Activated CD4-positive, alpha-beta T cell treated with anti-CD3 and anti-CD28 coated beads for 24 hours (primary cell): ENCODE measurements around the gene ZNF254.
"Not testable (repeated sequence)": the region's sequence is repeated elsewhere in the genome, so short reads cannot be mapped to it uniquely, and the experiment has no call there.

Source experiments
- DNase-seq, 2 donors: peaks; one replicate each; pipeline ENCODE4 v3.0.0-alpha.2; 2020; ENCODE audit warnings: low read depth in 2 of 2

Gene ZNF254

GRCh38 chr19:24072720-24073119 is 14.3 kb upstream of the ZNF254 start:
- no peak for DNase-seq

- no peak for DNase-seq
These were observed 13.2 kb upstream of the ZNF254 start for GRCh38 chr19:24073807-24074206.

- no peak for DNase-seq
These were observed 12.1 kb upstream of the ZNF254 start for GRCh38 chr19:24074720-24075454.

- not testable (repeated sequence) for DNase-seq
These were observed 11.5 kb upstream of the ZNF254 start for GRCh38 chr19:24075530-24075929.

- DNase-seq, result no peak
These were observed 8.3 kb upstream of the ZNF254 start for GRCh38 chr19:24078680-24079079.

- DNase-seq, result no peak
These were observed 5.9 kb upstream of the ZNF254 start for GRCh38 chr19:24081056-24081455.

GRCh38 chr19:24098359-24098758 is 11.4 kb downstream of the ZNF254 start:
- DNase-seq, result no peak

- DNase-seq, result no peak
These were observed 12.8 kb downstream of the ZNF254 start for GRCh38 chr19:24099829-24100228.

- not testable (repeated sequence) for DNase-seq
These were observed 13.6 kb downstream of the ZNF254 start for GRCh38 chr19:24100597-24100996.

GRCh38 chr19:24101459-24102115 is 14.6 kb downstream of the ZNF254 start:
- no peak for DNase-seq

- DNase-seq, result no peak
These were observed 40.6 kb downstream of the ZNF254 start for GRCh38 chr19:24127601-24128000.

- DNase-seq, result no peak
These were observed 53.1 kb downstream of the ZNF254 start for GRCh38 chr19:24140099-24140498.

GRCh38 chr19:24140591-24140990 is 53.6 kb downstream of the ZNF254 start:
- no peak for DNase-seq

- DNase-seq, result no peak
These were observed 54.6 kb downstream of the ZNF254 start for GRCh38 chr19:24141612-24142011.

GRCh38 chr19:24142771-24143170 is 55.8 kb downstream of the ZNF254 start:
- DNase-seq, result no peak

GRCh38 chr19:24159707-24160106 is 72.7 kb downstream of the ZNF254 start:
- DNase-seq, result no peak

- DNase-seq, result no peak
These were observed 79.1 kb downstream of the ZNF254 start for GRCh38 chr19:24166055-24166454.

GRCh38 chr19:24173882-24174281 is 86.9 kb downstream of the ZNF254 start:
- DNase-seq, result no peak

- no peak for DNase-seq
These were observed 90.7 kb downstream of the ZNF254 start for GRCh38 chr19:24177686-24178085.

GRCh38 chr19:24178207-24178606 is 91.2 kb downstream of the ZNF254 start:
- DNase-seq, result no peak
